ENCODE measurements around the gene ODC1.

- TF ChIP-seq CTCF (IDR thresholded peaks at IDR 0.05) (no peak), POLR2A (IDR thresholded peaks at IDR 0.05) (no peak)
These were observed 15.6 kb downstream of the ODC1 start for GRCh38 chr2:10432311-10433181.
